IMR-90 (cell line): Measurements from ENCODE around the gene RNF175. TPM values are rescaled to one million over a fixed set of nuclear protein-coding genes. Genes with fewer than 3 reads are reported as not detected.

Experiments used
- ATAC-seq: fragments of 200-7000 bp; cut with Tn5 transposase; 2 replicates; pipeline ENCODE4 v1.9.1; 2020; ENCODE audit warnings: low read depth, mild to moderate bottlenecking, moderate library complexity
- BruUV-seq: library from RNA; stranded (reverse); fragments of 400-500 nt; replicated peaks from 2 replicates; lab custom pipeline; 2021; lab: Mats Ljungman, UMichigan
- CTCF ChIA-PET: fragments of 300-600 bp; formaldehyde crosslinking; extraction: SDS; loops from one replicate; lab custom pipeline; 2021; ENCODE audit warnings: antibody characterized with exemption; lab: Yijun Ruan, JAX
- POLR2A ChIA-PET: fragments of 300-600 bp; sonication (Branson Sonifier 250); formaldehyde crosslinking; loops from one replicate; lab custom pipeline; 2022; ENCODE audit warnings: antibody characterized with exemption; ENCODE audit not compliant: unreplicated experiment; lab: Charles Lee
- DNase-seq: peaks from one replicate; pipeline ENCODE4 v3.0.0; 2013
- H2AFZ ChIP-seq: replicated peaks from 2 replicates; pipeline ENCODE3; 2013; ENCODE audit warnings: low read length, mild to moderate bottlenecking; ENCODE audit not compliant: poor library complexity
- H2AK5ac ChIP-seq: 2 replicates; pipeline ENCODE4 v1.6.1; 2013; ENCODE audit warnings: low read depth, low read length, inconsistent platforms
- H2AK9ac ChIP-seq: replicated peaks from 2 replicates; pipeline ENCODE3; 2013; ENCODE audit warnings: mild to moderate bottlenecking, low read depth, low read length, moderate library complexity; ENCODE audit not compliant: poor library complexity
- H2BK120ac ChIP-seq: 2 replicates; pipeline ENCODE4 v1.6.1; 2013; ENCODE audit warnings: low read depth, low read length, inconsistent platforms
- H2BK15ac ChIP-seq: 3 replicates; pipeline ENCODE4 v1.6.1; 2013; ENCODE audit warnings: low read depth, low read length, inconsistent platforms
- H2BK20ac ChIP-seq: 2 replicates; pipeline ENCODE4 v1.6.1; 2013; ENCODE audit warnings: low read depth, mild to moderate bottlenecking, inconsistent platforms, low read length, moderate library complexity
- H2BK5ac ChIP-seq: 2 replicates; pipeline ENCODE4 v1.6.1; 2013; ENCODE audit warnings: mild to moderate bottlenecking, low read depth, low read length, inconsistent platforms; ENCODE audit not compliant: poor library complexity, severe bottlenecking
- H3K14ac ChIP-seq: replicated peaks from 2 replicates; pipeline ENCODE4 v1.6.1; 2013; ENCODE audit warnings: low read depth, low read length, inconsistent platforms
- H3K18ac ChIP-seq: 2 replicates; pipeline ENCODE4 v1.6.1; 2013; ENCODE audit warnings: low read depth, low read length, control low read depth
- H3K23ac ChIP-seq: 2 replicates; pipeline ENCODE4 v1.6.1; 2013; ENCODE audit warnings: low read depth, low read length, inconsistent platforms
- H3K27ac ChIP-seq: 2 replicates; pipeline ENCODE4 v1.5.1; 2013; ENCODE audit warnings: mild to moderate bottlenecking, control low read depth, low read length; ENCODE audit not compliant: insufficient read depth
- H3K27me3 ChIP-seq: 2 replicates; pipeline ENCODE4 v1.6.1; 2013; ENCODE audit warnings: low read length; ENCODE audit not compliant: control insufficient read depth, insufficient read depth
- H3K36me3 ChIP-seq: 2 replicates; pipeline ENCODE4 v1.6.1; 2013; ENCODE audit warnings: low read length, mixed read lengths; ENCODE audit not compliant: control insufficient read depth, insufficient read depth
- H3K4ac ChIP-seq: 2 replicates; pipeline ENCODE4 v1.6.1; 2013; ENCODE audit warnings: low read depth, low read length, inconsistent platforms
- H3K4me1 ChIP-seq: 2 replicates; pipeline ENCODE4 v1.6.1; 2013; ENCODE audit warnings: low read length, mixed read lengths; ENCODE audit not compliant: control insufficient read depth, insufficient read depth
- H3K4me2 ChIP-seq: 2 replicates; pipeline ENCODE4 v1.6.1; 2013; ENCODE audit warnings: low read depth, mild to moderate bottlenecking, control low read depth, low read length, moderate library complexity
- H3K4me3 ChIP-seq: 2 replicates; pipeline ENCODE4 v1.5.1; 2013; ENCODE audit warnings: low read depth, mild to moderate bottlenecking, control low read depth, low read length, moderate library complexity; ENCODE audit not compliant: insufficient read depth
- H3K56ac ChIP-seq: 2 replicates; pipeline ENCODE4 v1.6.1; 2013; ENCODE audit warnings: low read length, inconsistent platforms; ENCODE audit not compliant: insufficient read depth; ENCODE audit errors: extremely low read depth
- H3K79me1 ChIP-seq, 2 experiments: 2 replicates each; pipeline ENCODE4 v1.6.1; 2013; ENCODE audit warnings: low read length in 2 of 2, inconsistent platforms in 1 of 2, low read depth in 1 of 2
- H3K9ac ChIP-seq: 2 replicates; pipeline ENCODE4 v1.6.1; 2013; ENCODE audit warnings: low read depth, low read length, control low read depth
- H3K9me1 ChIP-seq: 2 replicates; pipeline ENCODE4 v1.6.1; 2013; ENCODE audit warnings: low read length, inconsistent platforms; ENCODE audit not compliant: insufficient read depth
- H3K9me3 ChIP-seq: 2 replicates; pipeline ENCODE4 v1.6.1; 2013; ENCODE audit warnings: low read length; ENCODE audit not compliant: control insufficient read depth, insufficient read depth
- H4K20me1 ChIP-seq: 2 replicates; pipeline ENCODE4 v1.6.1; 2013; ENCODE audit warnings: low read length, inconsistent platforms; ENCODE audit not compliant: insufficient read depth
- H4K5ac ChIP-seq: 2 replicates; pipeline ENCODE4 v1.6.1; 2013; ENCODE audit warnings: mild to moderate bottlenecking, low read depth, low read length, control low read depth
- H4K8ac ChIP-seq, 2 experiments: 2 replicates each; pipeline ENCODE4 v1.6.1; 2013; ENCODE audit warnings: low read depth in 2 of 2, low read length in 2 of 2, control low read depth in 1 of 2, inconsistent platforms in 1 of 2
- H4K91ac ChIP-seq: 2 replicates; pipeline ENCODE4 v1.6.1; 2013; ENCODE audit warnings: low read depth, low read length, inconsistent platforms; ENCODE audit not compliant: insufficient read depth
- CEBPB ChIP-seq: IDR thresholded peaks from 2 replicates; pipeline ENCODE4 v1.6.1; 2012; ENCODE audit warnings: low read depth, low read length, improper control_type of control experiment
- CHD1 ChIP-seq: IDR thresholded peaks from 2 replicates; pipeline ENCODE4 v1.6.1; 2012; ENCODE audit warnings: low read depth, low read length, improper control_type of control experiment
- CTCF ChIP-seq: conservative IDR thresholded peaks from 2 replicates; pipeline ENCODE4 v1.5.1; 2012; ENCODE audit warnings: mild to moderate bottlenecking, low read depth, low read length, improper control_type of control experiment
- ELK1 ChIP-seq: fragments of 150-350 bp; IDR thresholded peaks from 2 replicates; pipeline ENCODE4 v1.6.1; 2016; ENCODE audit warnings: low read depth, mild to moderate bottlenecking, low read length, moderate library complexity, borderline replicate concordance
- FOS ChIP-seq: fragments of 150-350 bp; IDR thresholded peaks from 2 replicates; pipeline ENCODE4 v1.6.1; 2016; ENCODE audit warnings: low read depth, low read length
- MAFK ChIP-seq: IDR thresholded peaks from 2 replicates; pipeline ENCODE4 v1.6.1; 2012; ENCODE audit warnings: low read depth, low read length, improper control_type of control experiment
- MAZ ChIP-seq: IDR thresholded peaks from 2 replicates; pipeline ENCODE4 v1.6.1; 2012; ENCODE audit warnings: low read depth, mild to moderate bottlenecking, low read length, improper control_type of control experiment, moderate library complexity, borderline replicate concordance
- NFE2L2 ChIP-seq: fragments of 150-350 bp; IDR thresholded peaks from 2 replicates; pipeline ENCODE4 v1.6.1; 2016; ENCODE audit warnings: low read depth, mild to moderate bottlenecking, low read length
- POLR2A ChIP-seq: IDR thresholded peaks from 2 replicates; pipeline ENCODE4 v1.6.1; 2012; ENCODE audit warnings: mild to moderate bottlenecking, low read depth, low read length
- RAD21 ChIP-seq: IDR thresholded peaks from 2 replicates; pipeline ENCODE4 v1.6.1; 2012; ENCODE audit warnings: low read length, improper control_type of control experiment
- RCOR1 ChIP-seq: IDR thresholded peaks from 2 replicates; pipeline ENCODE4 v1.6.1; 2012; ENCODE audit warnings: mild to moderate bottlenecking, low read length, improper control_type of control experiment; ENCODE audit not compliant: insufficient replicate concordance
- RFX5 ChIP-seq: IDR thresholded peaks from 2 replicates; pipeline ENCODE4 v1.8.0; 2012; ENCODE audit warnings: low read depth, mild to moderate bottlenecking, low read length, moderate library complexity
- SMC3 ChIP-seq: fragments of 150-350 bp; IDR thresholded peaks from 2 replicates; pipeline ENCODE4 v1.6.1; 2016; ENCODE audit warnings: low read depth, mild to moderate bottlenecking, antibody characterized with exemption, low read length, moderate library complexity
- USF2 ChIP-seq: fragments of 150-350 bp; IDR thresholded peaks from 2 replicates; pipeline ENCODE4 v1.6.1; 2017; ENCODE audit warnings: mild to moderate bottlenecking, antibody characterized with exemption, low read length, low read depth
- WGBS, 2 experiments: methylation state at CpG; one replicate each; pipeline versions ENCODE4 v1.1.5 to v1.1.7; 2013; ENCODE audit warnings: missing lambda C conversion rate in 2 of 2; ENCODE audit not compliant: insufficient read length in 1 of 2; ENCODE audit errors: extremely low coverage in 2 of 2; 5-methylcytosine and 5-hydroxymethylcytosine counted together
- dilution Hi-C: fragments of 300-500 bp; cut with HindIII; formaldehyde crosslinking; loops from one replicate; pipeline ENCODE4 v1.14.3; 2018; ENCODE audit warnings: low sequenced_read_pairs; ENCODE audit not compliant: unreplicated experiment
- in situ Hi-C: fragments of 300-500 bp; cut with MboI; formaldehyde crosslinking; loops from 3 replicates; pipeline ENCODE4 v1.14.3; 2019; ENCODE audit warnings: low sequenced_read_pairs, inconsistent platforms, mixed read lengths
- intact Hi-C: fragments of 100-400 bp; cut with micrococcal nuclease; formaldehyde crosslinking; loops from 2 replicates; pipeline ENCODE4 v1.10.0; 2022
- polyA plus RNA-seq, 3 experiments: library from polyadenylated mRNA; depleted of rRNA; stranded (reverse); fragments of >200 nt; gene quantifications; 2 replicates each; pipeline ENCODE4 v1.2.3, GENCODE V29; 2012; ENCODE audit warnings: low replicate concordance in 1 of 3
- total RNA-seq: library from RNA; depleted of rRNA; stranded (reverse); fragments of >200 nt; gene quantifications from 2 replicates; pipeline ENCODE4 v1.2.3, GENCODE V29; 2012

The RNF175 gene
- total and polyA plus RNA-seq, 2 of the 4 experiments (the other 2 are of a cell fraction), result not detected

GRCh38 chr4:153789741-153790499, 30.1 kb upstream of the RNF175 start:
- Histone ChIP-seq H3K23ac (no peak overlapping the region), H2BK5ac (no peak overlapping the region), H2AK5ac (no peak overlapping the region), H3K4me3 (no peak overlapping the region), H3K4me1 (no peaks in the 10 kb centered on the region; the same call in 1 of the 2 replicates), H3K9me1 (no peaks in the 10 kb centered on the region), H3K27ac (no peak overlapping the region), H3K56ac (no peak overlapping the region), H3K36me3 (no peaks in the 10 kb centered on the region), H2AFZ (no peak overlapping the region), H2AK9ac (no peak overlapping the region), H3K9ac (no peak overlapping the region), H2BK120ac (no peak overlapping the region), H4K5ac (no peak overlapping the region), H2BK15ac (no peak overlapping the region), H3K27me3 (peaks cover 62% of the 10 kb centered on the region), H4K8ac (no peak overlapping the region), H3K4ac (no peak overlapping the region), H3K79me1 (no peaks in the 10 kb centered on the region), H4K20me1 (no peaks in the 10 kb centered on the region), H3K18ac (no peak overlapping the region), H3K4me2 (no peak overlapping the region), H3K14ac (no peak overlapping the region), H3K9me3 (no peaks in the 10 kb centered on the region), H2BK20ac (no peak overlapping the region), H4K91ac (no peak overlapping the region)
- WGBS, 2 experiments, result 90% methylated on average over 3 of the region's 28 CpGs; no CpG with 5 or more reads in 1 of the 2 experiments
- no peak for ATAC-seq
- TF ChIP-seq RCOR1 (no peak), CEBPB (no peak), FOS (no peak), POLR2A (no peak), MAZ (no peak), RFX5 (no peak), ELK1 (no peak), CTCF (no peak), MAFK (no peak), SMC3 (no peak), NFE2L2 (no peak), CHD1 (no peak), RAD21 (no peak), USF2 (no peak)
- in situ Hi-C loops (no loop called here), dilution Hi-C loops (no loop called here), intact Hi-C loops (loop anchor here (10.0 kb wide), 1 partner anchor 715 kb away; no protein-coding TSS in a partner anchor)
- DNase-seq, result no peak
- CTCF ChIA-PET, result no interaction called here
- POLR2A ChIA-PET, result no interaction called here
- BruUV-seq, result no TSS peak
